GM12873 (cell line): Measurements from ENCODE around the gene IFFO2.

ENCODE experiments used
- TF ChIP-seq, protein P1 (sequence below): IDR thresholded peaks from 2 replicates; pipeline ENCODE4 v1.5.1; 2012; ENCODE audit warnings: low read depth, mild to moderate bottlenecking, moderate library complexity, low read length, control low read depth; ENCODE audit not compliant: insufficient read depth; ENCODE audit errors: missing control alignments

Gene IFFO2

DNA sequence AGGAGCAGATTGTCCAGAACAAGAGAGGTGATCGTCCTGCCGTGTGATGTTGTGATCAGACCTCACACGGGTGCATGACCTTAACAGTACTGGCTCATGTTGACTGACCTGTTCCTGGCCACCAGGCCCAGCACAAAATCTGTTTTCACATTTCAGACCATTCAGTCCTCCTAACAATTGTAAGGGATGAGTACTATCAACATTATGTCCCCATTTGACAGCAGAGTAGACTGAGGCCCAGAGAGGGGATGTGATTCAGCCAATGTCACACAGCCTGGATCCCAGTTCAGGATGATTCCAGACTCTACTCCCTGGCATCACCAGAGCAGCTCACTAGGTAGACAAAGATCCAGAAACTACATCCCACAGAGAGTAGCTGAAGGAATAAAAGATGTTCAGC lies 89.6 kb downstream of the IFFO2 start:
- TF ChIP-seq, protein P1, sequence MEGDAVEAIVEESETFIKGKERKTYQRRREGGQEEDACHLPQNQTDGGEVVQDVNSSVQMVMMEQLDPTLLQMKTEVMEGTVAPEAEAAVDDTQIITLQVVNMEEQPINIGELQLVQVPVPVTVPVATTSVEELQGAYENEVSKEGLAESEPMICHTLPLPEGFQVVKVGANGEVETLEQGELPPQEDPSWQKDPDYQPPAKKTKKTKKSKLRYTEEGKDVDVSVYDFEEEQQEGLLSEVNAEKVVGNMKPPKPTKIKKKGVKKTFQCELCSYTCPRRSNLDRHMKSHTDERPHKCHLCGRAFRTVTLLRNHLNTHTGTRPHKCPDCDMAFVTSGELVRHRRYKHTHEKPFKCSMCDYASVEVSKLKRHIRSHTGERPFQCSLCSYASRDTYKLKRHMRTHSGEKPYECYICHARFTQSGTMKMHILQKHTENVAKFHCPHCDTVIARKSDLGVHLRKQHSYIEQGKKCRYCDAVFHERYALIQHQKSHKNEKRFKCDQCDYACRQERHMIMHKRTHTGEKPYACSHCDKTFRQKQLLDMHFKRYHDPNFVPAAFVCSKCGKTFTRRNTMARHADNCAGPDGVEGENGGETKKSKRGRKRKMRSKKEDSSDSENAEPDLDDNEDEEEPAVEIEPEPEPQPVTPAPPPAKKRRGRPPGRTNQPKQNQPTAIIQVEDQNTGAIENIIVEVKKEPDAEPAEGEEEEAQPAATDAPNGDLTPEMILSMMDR: no peak

DNA sequence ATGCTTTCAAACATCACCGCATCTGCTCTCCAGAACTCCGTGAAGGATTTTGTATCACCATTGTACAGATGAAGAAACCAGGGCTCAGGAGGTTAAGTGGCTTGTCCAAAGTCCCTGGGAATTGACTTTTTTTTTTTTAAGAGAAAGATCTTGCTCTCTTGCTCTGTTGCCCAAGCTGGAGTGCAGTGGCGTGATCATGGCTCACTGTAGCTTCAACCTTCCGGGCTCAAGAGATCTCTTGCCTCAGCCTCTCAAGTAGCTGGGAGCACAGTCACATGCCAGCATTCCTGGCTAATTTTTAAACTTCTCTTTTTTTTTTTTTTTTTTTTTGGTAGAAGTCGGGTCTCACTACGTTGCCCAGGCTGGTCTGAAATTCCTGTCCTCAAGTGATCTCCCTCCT lies 90.2 kb downstream of the IFFO2 start:
- TF ChIP-seq, protein P1: no peak

DNA sequence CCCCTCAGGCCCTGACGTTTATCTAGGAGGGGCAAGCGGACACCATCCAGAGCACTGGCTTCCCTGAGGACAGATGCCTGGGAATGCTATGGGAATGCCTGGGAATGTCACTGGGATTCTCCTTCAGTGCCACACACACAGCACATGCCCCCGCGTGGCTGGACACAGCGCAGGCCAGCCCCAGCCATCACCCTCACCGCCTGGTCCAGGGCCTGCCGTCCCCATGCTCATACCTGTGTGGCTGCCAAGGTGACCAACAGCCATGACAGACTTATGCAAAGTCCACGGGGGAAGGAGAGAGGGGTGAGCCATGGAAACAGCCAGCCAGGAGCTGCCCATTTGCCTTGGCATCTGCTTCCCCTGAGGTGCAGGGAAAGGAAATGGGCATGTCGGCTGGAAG lies 91.3 kb downstream of the IFFO2 start:
- TF ChIP-seq, protein P1: no peak

DNA sequence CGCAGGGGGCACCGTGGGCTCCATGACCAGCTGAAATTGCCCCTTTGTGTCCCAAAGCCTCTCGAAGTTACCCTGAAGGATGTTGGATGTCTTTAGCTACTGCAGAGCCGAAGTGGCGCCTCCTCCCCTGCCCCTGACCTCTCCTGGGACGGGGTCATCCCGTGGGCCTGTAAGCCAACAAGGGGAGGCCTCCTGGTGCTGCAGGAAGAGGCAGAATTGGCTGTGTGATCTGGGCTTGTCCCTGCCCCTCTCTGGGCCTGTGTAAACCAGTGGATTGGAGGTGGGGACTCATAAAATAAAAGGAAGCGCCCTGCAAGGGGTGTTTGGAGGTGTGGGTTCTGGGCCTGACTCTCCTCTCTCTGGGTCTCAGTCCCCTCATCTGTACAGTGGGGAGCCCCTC lies 94.9 kb downstream of the IFFO2 start:
- TF ChIP-seq, protein P1: no peak

DNA sequence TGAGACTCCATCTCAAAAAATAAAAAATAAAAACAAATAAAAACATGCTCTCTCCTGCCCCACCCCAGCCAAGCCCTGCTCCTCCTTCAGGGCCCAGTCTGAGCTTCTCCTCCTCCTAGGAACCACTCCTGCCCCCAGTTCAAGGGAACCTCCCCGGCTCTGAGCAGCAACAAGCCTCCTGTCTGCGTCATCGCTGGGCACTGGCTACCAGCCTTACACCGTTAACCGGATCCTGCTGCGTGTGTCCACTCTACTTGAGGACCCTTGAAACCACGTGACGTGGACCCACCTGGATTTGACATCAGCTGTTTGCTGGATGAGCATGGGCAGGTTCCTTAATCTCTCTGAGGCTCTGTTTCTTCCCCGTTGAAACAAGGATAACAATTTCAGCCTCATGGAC lies 95.4 kb downstream of the IFFO2 start:
- TF ChIP-seq, protein P1: no peak

DNA sequence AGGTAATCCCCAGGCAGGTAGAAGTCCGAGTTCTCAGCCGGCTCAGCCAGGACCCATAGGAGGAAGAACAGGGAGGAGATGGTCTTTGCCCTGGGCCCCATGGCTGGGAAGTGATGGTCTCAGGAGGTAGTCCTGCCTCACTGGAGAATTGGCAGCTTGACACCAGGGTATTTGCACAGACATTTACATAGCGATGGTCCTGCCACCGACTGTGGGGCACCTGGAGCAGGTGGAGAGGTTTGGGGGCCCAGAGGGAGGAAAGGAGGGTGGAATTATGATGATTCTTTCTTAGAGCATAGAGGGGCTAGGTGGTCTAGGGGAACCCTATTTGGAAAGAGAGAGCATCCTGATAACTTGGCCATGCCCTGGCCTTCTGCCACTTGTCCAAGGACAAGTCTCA lies 96.9 kb downstream of the IFFO2 start, which contains the start of gene TAS1R2:
Gene TAS1R2, minus strand, starts transcription at position 101 of the 400 bp plus-strand sequence. Its CDS starts 0 bp downstream, at position 101.
- TF ChIP-seq, protein P1: no peak

DNA sequence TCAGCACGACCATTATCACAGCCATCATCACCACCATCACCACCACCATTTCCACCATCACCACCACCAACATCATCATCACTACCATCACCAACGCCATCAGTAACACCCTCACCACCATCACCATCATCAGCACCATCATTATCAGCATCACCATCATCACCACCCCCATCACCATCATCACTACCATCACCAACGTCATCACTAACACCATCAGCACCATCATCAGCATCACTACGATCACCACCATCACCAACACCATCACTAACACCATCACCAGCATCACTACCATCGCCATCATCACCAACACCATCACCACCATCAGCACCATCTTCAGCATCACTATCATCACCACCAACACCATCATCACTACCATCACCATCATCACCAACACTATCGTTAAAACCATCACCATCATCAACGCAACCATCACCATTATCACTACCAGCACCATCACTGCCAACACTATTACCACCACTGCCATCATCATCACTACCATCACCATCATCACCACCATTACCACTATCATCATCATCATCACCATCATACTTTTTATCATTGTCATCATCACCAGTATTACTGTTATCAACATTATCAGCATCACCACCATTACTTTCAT lies 98.3 kb downstream of the IFFO2 start:
- TF ChIP-seq, protein P1: no peak
